ENCODE results near the gene PNPLA4.

The PNPLA4 gene

GRCh38 chrX:7852166-7852565 lies 75.0 kb downstream of the PNPLA4 start:
- DNase-seq: no peak

All from stimulated activated naive CD4-positive, alpha-beta T cell (primary cell).